ENCODE data around the gene ZNF565.

Gene ZNF565

DNA sequence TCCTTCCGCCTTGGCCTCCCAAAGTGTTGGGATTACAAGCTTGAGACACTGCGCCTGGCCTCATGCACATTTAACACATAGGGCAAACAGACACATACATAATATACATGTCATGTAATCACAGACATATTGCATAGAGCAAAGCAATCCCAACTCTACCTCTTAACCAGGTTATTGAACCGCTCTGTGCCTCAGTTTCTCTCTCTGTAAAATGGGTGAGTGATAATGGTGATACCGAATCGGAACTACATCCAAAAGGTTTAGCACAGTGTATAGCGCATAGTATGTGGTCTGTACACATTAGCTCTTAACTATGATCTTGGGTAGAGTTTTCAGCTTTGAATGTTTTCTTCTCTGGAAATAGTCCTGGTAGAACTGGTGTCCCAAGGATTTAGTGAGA is 69.8 kb downstream of the ZNF565 start:
- Histone ChIP-seq H3K9me2 (ENCODE audit: low read depth, low read length) (no peaks in the 10 kb centered on the region), H3K27ac (ENCODE audit: low read depth, low read length, poor library complexity, severe bottlenecking) (no peak overlapping the region), H3K9me3 (ENCODE audit: low read length) (no peaks in the 10 kb centered on the region), H3K36me3 (ENCODE audit: insufficient read depth, low read length) (peaks cover 59% of the 10 kb centered on the region), H3K9ac (ENCODE audit: low read length) (no peak overlapping the region), H3K4me3 (ENCODE audit: low read depth, low read length, poor library complexity, severe bottlenecking) (no peak overlapping the region), H4K20me1 (ENCODE audit: insufficient read depth, low read length) (no peaks in the 10 kb centered on the region), H3K4me2 (ENCODE audit: low read length) (no peak overlapping the region), H3K79me2 (ENCODE audit: insufficient read depth, low read length) (no peaks in the 10 kb centered on the region), H2AFZ (ENCODE audit: low read length) (no peak overlapping the region), H3K27me3 (ENCODE audit: insufficient read depth, low read length) (no peaks in the 10 kb centered on the region), H3F3A (ENCODE audit: insufficient read depth, low read length) (no peaks in the 10 kb centered on the region), H3K4me1 (ENCODE audit: insufficient read depth, low read length, severe bottlenecking) (peaks cover 6% of the 10 kb centered on the region)
- TF ChIP-seq, protein P1, sequence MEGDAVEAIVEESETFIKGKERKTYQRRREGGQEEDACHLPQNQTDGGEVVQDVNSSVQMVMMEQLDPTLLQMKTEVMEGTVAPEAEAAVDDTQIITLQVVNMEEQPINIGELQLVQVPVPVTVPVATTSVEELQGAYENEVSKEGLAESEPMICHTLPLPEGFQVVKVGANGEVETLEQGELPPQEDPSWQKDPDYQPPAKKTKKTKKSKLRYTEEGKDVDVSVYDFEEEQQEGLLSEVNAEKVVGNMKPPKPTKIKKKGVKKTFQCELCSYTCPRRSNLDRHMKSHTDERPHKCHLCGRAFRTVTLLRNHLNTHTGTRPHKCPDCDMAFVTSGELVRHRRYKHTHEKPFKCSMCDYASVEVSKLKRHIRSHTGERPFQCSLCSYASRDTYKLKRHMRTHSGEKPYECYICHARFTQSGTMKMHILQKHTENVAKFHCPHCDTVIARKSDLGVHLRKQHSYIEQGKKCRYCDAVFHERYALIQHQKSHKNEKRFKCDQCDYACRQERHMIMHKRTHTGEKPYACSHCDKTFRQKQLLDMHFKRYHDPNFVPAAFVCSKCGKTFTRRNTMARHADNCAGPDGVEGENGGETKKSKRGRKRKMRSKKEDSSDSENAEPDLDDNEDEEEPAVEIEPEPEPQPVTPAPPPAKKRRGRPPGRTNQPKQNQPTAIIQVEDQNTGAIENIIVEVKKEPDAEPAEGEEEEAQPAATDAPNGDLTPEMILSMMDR (IDR thresholded peaks at IDR 0.05; ENCODE audit: low read length): no peak
- TF ChIP-seq EZH2 (IDR thresholded peaks at IDR 0.05; ENCODE audit: borderline replicate concordance, low read length): no peak

DNA sequence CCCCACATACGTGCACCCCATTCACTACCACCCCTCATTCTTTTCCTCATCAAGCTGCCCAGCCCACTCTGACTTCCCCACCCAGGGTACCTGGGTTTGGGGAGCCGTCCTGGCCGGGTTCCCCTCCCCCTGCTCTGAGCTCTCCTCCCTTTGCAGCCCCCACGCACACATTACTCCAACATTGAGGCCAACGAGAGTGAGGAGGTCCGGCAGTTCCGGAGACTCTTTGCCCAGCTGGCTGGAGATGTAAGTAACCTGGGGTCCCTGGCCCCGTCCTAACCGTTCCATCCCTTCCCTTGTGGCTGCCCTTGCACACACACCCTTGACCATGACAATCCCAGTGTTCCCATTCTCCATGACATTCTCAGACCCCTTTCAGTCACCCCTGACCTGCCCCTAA is 72.0 kb downstream of the ZNF565 start:
- H3K9me3 ChIP-seq (ENCODE audit: low read length): no peaks in the 10 kb centered on the region
- no peak overlapping the region for H3K27ac ChIP-seq (ENCODE audit: low read depth, low read length, poor library complexity, severe bottlenecking)
- peaks cover 10% of the 10 kb centered on the region for H3K4me1 ChIP-seq (ENCODE audit: insufficient read depth, low read length, severe bottlenecking)
- no peaks in the 10 kb centered on the region for H3K27me3 ChIP-seq (ENCODE audit: insufficient read depth, low read length)
- TF ChIP-seq, protein P1 (IDR thresholded peaks at IDR 0.05; ENCODE audit: low read length): no peak
- no peak for TF ChIP-seq EZH2 (IDR thresholded peaks at IDR 0.05; ENCODE audit: borderline replicate concordance, low read length)
- no peaks in the 10 kb centered on the region for H4K20me1 ChIP-seq (ENCODE audit: insufficient read depth, low read length)
- peaks cover 44% of the 10 kb centered on the region for H3K36me3 ChIP-seq (ENCODE audit: insufficient read depth, low read length)
- H3K79me2 ChIP-seq (ENCODE audit: insufficient read depth, low read length): no peaks in the 10 kb centered on the region
- no peak overlapping the region for H3K9ac ChIP-seq (ENCODE audit: low read length)
- no peak overlapping the region for H3K4me3 ChIP-seq (ENCODE audit: low read depth, low read length, poor library complexity, severe bottlenecking)
- no peaks in the 10 kb centered on the region for H3F3A ChIP-seq (ENCODE audit: insufficient read depth, low read length)
- no peaks in the 10 kb centered on the region for H3K9me2 ChIP-seq (ENCODE audit: low read depth, low read length)
- H2AFZ ChIP-seq (ENCODE audit: low read length): no peak overlapping the region
- no peak overlapping the region for H3K4me2 ChIP-seq (ENCODE audit: low read length)

DNA sequence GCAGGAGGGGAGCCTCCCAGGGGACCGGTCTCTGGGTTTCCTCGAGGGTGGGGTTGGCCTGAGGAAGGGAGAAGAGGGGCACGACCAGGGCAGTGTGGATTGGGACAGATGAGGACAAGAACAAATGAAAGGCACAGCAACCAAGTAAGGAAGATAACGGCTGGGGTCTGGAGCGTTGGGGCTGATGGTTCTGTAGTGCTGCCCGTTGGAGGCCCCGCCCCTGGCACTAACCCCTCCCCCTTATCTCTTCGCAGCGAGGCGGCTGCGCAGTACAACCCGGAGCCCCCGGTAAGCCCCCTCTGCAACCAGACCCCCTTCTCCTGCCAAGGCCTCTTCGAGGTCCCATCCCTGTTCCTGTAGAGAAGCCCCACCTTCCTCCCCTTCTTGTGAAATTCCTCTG is 72.4 kb downstream of the ZNF565 start:
- H3F3A ChIP-seq (ENCODE audit: insufficient read depth, low read length): no peaks in the 10 kb centered on the region
- H3K9me2 ChIP-seq (ENCODE audit: low read depth, low read length): no peaks in the 10 kb centered on the region
- no peak for TF ChIP-seq EZH2 (IDR thresholded peaks at IDR 0.05; ENCODE audit: borderline replicate concordance, low read length)
- TF ChIP-seq, protein P1 (IDR thresholded peaks at IDR 0.05; ENCODE audit: low read length): no peak
- no peak overlapping the region for H2AFZ ChIP-seq (ENCODE audit: low read length)
- H3K27me3 ChIP-seq (ENCODE audit: insufficient read depth, low read length): no peaks in the 10 kb centered on the region
- H3K4me1 ChIP-seq (ENCODE audit: insufficient read depth, low read length, severe bottlenecking): peaks cover 13% of the 10 kb centered on the region
- no peak overlapping the region for H3K9ac ChIP-seq (ENCODE audit: low read length)
- H3K27ac ChIP-seq (ENCODE audit: low read depth, low read length, poor library complexity, severe bottlenecking): no peak overlapping the region
- H3K4me3 ChIP-seq (ENCODE audit: low read depth, low read length, poor library complexity, severe bottlenecking): no peak overlapping the region
- no peaks in the 10 kb centered on the region for H4K20me1 ChIP-seq (ENCODE audit: insufficient read depth, low read length)
- H3K9me3 ChIP-seq (ENCODE audit: low read length): no peaks in the 10 kb centered on the region
- peaks cover 41% of the 10 kb centered on the region for H3K36me3 ChIP-seq (ENCODE audit: insufficient read depth, low read length)
- no peak overlapping the region for H3K4me2 ChIP-seq (ENCODE audit: low read length)
- no peaks in the 10 kb centered on the region for H3K79me2 ChIP-seq (ENCODE audit: insufficient read depth, low read length)

All from OCI-LY1 (cell line).